Activated CD8-positive, alpha-beta memory T cell treated with anti-CD3 and anti-CD28 coated beads, Interleukin-2, amount 50 U/mL, for 1 hour (primary cell): Measurements from ENCODE around the gene MICAL2.

Source experiments
- DNase-seq: peaks from one replicate; pipeline ENCODE4 v3.0.0-alpha.2; 2020; ENCODE audit errors: extremely low read depth

Gene MICAL2

DNA sequence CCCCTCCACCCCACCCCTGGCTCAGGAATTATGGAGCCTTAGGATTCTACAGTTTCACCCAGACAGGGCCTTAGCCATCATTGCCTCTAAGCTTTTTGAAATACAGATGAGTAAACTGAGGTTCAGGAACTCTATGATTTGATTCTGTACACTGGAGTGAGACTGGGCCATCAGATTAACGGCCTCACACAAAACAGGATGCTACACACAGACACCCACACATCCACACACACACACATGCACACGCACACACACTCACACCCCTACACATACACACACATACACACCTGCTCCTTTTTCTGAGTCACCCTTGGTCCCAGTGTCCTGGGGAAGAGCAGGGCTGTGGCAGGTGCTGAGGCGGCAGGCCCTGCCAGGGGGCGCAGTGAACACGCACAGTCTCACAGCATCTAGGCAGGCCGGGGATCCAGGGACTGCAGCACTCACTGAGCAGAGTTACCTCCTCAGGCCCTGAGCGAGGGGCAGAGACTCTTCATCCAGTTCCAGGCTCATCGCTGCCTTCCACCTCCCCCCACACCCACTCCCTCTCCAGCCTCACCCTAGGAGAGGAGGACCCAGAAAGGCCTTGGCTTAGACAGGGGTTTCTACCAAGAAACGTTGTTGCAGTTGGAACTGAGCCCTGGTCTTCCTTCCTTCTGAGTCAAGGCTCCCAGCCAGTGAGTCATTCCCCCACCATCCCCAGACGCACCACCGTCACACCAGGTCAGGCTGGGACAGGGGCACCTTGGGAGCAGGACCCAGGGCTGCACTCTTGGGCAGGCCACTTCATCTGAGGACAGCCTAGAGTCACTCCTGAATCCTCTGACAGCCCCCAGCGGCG, 177.2 kb downstream of the MICAL2 start:
- no peak for DNase-seq

DNA sequence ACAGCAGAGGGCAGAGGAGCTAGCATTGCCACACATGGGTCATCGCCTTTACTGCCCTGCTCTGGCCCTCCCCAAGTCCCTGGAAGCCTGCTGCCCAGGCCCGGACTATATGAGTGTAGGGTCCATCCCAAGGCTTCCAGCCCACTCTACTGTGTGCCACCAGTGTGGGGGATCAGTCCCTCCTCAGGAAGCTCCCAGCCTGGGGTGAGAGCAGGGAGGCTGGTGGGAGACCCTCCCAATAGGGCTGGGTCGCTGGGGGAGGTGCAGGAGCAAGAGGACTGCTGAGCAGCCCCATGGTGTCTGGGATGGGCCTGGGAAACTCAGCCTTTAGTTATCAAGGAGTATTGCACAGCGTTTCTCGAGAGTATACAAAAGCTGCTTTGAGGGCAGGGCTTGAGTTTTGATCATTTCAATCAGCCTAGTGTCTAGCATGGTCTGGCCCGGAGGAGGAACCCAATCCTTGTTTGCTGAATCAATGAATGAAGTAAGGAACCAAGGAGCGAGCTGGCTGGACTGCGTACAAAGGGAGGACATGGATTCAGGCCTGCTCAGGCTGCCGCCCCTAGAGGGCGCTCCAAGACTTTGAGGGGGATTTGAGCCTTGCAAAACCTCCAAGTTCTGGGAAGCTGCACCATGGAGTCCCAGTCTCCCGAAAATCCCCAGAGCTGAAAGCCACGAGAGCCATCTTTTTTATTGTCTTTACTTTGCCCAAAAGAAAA, 178.0 kb downstream of the MICAL2 start:
- DNase-seq: no peak

- DNase-seq: no peak
These were observed 178.7 kb downstream of the MICAL2 start for GRCh38 chr11:12288931-12289666.

DNA sequence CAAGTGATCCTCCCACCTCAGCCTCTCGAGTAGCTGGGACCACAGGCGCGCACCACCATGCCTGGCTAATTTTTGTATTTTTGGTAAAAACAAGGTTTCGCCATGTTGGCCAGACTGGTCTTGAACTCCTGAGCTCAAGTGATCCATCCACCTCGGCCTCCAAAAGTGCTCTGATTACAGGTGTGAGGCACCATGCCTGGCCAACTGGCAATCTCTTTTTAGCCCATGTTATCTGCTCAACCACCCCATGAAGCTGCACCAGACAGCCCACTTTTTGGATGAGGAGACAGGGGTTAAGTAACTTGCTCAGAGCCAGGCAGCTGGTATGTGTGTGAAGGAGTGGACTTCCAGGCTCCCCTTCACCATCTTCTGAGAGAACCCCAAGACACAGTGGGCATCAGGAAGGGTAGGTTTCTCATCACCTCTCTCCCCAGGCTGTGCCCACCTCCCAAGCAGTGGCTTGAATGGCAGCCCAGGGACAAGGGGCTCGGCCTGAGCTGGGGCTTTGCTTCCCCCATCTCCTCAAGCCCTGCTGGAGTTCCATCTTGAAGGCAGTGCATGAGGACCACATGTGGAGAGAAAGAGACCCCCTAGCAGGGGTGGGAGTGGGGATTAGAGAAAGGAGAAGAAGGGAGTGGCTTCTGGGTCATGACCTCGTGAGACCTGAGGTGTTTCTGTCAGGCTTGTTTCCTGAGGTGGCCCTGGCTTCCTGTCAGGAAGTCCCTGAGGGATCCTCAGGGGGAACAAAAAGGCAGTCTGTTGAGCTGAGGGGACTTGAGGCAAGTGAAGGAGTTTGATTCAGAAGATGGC, 179.5 kb downstream of the MICAL2 start:
- DNase-seq: no peak

DNA sequence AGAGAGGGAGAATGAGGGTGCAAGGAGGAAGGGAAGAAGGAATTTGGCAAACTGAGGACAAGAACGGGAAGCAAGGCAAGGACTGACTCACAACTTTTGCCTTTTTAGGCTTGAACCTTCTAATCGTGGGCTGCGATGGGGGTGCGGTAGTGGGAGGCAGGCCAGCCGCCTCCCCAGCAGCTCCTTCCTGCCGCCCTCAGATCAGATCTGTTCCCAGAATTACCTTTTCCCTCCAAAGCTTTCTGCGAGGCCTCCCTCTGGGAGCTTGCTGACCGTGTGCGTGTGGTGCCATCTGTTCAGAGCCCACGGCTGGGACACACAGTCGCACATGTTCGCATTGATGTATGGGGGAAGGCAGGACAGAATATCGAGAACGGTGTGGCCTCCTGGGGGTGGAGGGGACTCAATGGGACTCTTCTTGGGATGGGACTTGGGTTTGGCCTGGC, 180.1 kb downstream of the MICAL2 start:
- no peak for DNase-seq

GRCh38 chr11:12291313-12291712, 180.9 kb downstream of the MICAL2 start:
- no peak for DNase-seq

DNA sequence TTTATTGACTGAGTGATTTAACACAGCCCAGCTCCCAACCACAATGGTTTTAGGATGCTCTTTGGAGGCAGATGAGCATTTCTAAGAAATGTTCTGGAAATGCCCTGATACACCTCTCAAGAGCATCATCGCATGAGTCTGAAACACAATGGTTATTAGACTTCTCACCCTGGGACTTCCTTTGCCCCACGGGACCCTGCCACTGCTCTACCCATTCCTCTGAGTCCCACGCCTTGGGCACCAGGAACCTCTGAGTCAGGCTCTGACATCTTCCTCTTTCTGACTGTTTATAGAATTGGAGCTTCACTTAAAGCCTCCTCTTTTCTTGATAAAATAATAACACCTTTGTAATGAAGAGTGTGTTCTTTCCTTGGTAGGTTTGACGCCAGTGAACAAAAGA, 181.4 kb downstream of the MICAL2 start:
- DNase-seq: no peak

DNA sequence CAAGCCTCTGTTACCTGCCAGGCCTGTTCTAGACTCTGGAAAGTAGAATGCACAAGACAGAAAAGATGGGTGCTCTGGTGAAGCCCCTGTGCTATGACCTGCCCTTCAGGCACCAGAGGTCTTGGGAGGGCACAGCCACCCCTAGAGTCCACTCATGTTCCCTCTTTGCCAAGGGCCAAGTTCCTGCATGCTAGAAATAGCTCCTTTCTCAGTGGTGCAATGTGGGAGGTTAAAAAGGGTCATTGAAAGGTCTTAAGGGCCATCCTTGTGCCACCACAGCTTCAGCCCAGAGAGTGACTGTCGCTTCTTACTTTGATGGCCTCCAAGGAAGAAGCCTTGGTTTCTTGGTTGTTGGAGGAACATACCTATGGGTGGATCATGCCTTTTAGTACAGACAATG, 182.4 kb downstream of the MICAL2 start:
- no peak for DNase-seq

DNA sequence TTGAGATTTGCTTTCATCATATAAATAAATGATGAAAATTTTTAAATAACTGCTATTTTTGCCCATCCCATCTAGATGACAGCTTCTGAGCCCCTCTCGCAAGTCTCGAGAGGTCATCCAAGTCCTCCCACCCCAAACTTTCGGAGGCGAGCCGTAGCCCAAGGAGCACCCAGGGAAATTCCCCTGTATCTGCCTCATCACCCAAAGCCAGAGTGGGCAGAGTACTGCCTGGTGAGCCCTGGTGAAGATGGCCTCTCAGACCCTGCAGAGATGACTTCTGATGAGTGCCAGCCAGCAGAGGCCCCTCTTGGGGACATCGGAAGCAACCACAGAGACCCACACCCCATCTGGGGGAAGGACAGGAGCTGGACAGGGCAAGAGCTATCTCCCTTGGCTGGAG, 183.1 kb downstream of the MICAL2 start:
- DNase-seq: no peak

DNA sequence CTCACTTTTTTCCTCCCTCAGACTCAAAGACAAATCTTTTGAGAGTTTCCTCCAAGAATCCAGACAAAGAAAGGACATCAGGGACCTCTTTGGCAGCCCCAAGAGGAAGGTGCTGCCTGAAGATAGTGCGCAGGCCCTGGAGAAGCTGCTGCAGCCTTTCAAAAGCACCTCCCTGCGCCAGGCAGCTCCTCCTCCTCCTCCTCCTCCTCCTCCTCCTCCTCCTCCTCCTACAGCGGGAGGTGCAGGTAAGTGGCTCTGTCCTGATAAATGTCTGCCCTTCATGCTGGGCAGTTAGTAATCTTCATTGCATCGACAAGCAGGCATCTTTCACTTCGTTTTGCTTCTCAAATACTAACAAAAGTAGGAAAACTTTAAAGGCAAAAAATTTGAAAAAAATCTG, 184.2 kb downstream of the MICAL2 start:
- no peak for DNase-seq

DNA sequence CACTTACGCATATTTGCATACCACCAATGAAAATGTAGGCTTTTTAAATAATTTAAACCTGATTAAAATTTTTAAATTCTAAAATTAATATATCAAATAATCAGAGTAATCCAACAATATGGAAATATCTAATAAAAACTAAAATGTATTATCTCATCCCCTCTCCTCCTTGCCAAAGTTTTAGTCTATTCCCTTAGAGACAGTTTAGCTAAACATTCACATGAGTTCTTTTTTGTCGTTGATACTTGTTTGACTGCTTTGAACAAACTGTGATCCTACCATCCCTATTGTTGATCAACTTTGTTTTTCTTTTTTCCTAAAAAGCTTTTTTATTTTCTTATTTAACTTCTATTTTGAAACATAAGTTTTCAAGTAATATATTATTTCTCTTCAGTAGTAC, 185.6 kb downstream of the MICAL2 start:
- no peak for DNase-seq

GRCh38 chr11:12298610-12299009, 188.2 kb downstream of the MICAL2 start:
- DNase-seq: no peak

- DNase-seq: no peak
These were observed 191.0 kb downstream of the MICAL2 start for GRCh38 chr11:12301379-12301778.

GRCh38 chr11:12303421-12304149, 193.2 kb downstream of the MICAL2 start:
- no peak for DNase-seq

DNA sequence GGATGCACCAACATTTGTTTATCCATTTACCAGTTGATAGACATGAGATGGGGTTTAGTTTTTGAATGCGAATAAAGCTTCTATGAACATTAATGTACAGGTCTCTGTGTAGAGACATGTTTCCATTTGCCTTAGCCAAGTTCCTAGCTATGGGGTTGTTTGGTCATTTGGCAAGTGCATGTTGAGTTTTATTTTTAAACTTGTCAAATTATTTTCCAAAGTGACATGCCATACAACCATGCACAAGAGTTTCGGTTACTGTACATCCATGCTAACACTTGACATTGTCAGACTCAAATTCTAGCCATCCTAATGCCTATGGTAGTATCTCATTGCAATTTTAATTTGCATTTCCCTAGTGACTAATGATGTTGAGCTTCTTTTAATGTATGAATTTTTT, 196.4 kb downstream of the MICAL2 start:
- no peak for DNase-seq

DNA sequence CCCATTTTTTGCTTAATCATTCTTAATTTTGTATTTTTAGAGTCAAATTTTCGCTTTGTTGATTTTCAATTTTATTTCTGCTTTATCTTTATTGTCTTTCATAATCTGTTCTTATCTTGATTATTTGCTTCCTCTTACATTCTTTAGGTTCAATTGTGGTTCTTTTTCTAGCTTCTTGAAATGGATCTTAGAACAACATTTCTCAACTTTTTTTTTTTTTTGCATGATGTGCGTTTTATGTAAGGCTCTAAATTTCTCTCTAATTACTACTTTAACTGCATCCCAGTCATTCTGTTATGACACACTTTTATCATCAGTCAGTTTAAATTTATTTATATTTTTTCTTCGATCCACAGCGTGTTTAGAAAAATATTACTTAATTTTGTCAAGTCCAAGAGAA, 201.7 kb downstream of the MICAL2 start:
- DNase-seq: no peak
